GM12892 (cell line): ENCODE data around the gene MRPL23.

Experiments used
- DNase-seq: peaks from one replicate; pipeline ENCODE4 v3.0.0; 2011; ENCODE audit not compliant: insufficient read length
- FAIRE-seq: peaks from 2 replicates; lab custom pipeline; 2011; peaks lifted over from hg19 to GRCh38; lab: Jason Lieb, UNC
- POLR2A ChIP-seq: IDR thresholded peaks from 2 replicates; pipeline ENCODE4 v1.6.1; 2011; ENCODE audit warnings: low read depth, low read length, control low read depth
- POLR2AphosphoS5 ChIP-seq: IDR thresholded peaks from 2 replicates; pipeline ENCODE4 v1.6.1; 2011; ENCODE audit warnings: low read depth, low read length, control low read depth
- TAF1 ChIP-seq: IDR thresholded peaks from 2 replicates; pipeline ENCODE4 v1.6.1; 2011; ENCODE audit warnings: low read depth, mild to moderate bottlenecking, control low read depth, low read length, borderline replicate concordance

Gene MRPL23

GRCh38 chr11:1975185-1975584 is 28.1 kb downstream of the MRPL23 start:
- no peak for DNase-seq
- FAIRE-seq, result no peak
- TF ChIP-seq POLR2AphosphoS5 (no peak), POLR2A (no peak), TAF1 (no peak)

- DNase-seq, result no peak
- no peak for TF ChIP-seq TAF1
- no peak for TF ChIP-seq POLR2AphosphoS5
- no peak for TF ChIP-seq POLR2A
- no peak for FAIRE-seq
Measured at GRCh38 chr11:1978720-1979473, 31.8 kb downstream of the MRPL23 start.

- TF ChIP-seq POLR2A, result no peak
- no peak for TF ChIP-seq POLR2AphosphoS5
- no peak for TF ChIP-seq TAF1
- FAIRE-seq (no peak), DNase-seq (no peak)
Measured at GRCh38 chr11:1979607-1980006, 32.5 kb downstream of the MRPL23 start.

GRCh38 chr11:1982873-1983600 is 35.9 kb downstream of the MRPL23 start:
- TF ChIP-seq TAF1, result no peak
- TF ChIP-seq POLR2A, result no peak
- no peak for TF ChIP-seq POLR2AphosphoS5
- FAIRE-seq (no peak), DNase-seq (no peak)

GRCh38 chr11:1983601-1983961 is 36.4 kb downstream of the MRPL23 start:
- FAIRE-seq (no peak), DNase-seq (no peak)
- no peak for TF ChIP-seq POLR2A
- TF ChIP-seq TAF1, result no peak
- TF ChIP-seq POLR2AphosphoS5, result no peak

- no peak for TF ChIP-seq POLR2A
- no peak for TF ChIP-seq POLR2AphosphoS5
- TF ChIP-seq TAF1, result no peak
- DNase-seq (no peak), FAIRE-seq (no peak)
Measured at GRCh38 chr11:1987024-1987423, 39.9 kb downstream of the MRPL23 start.

- DNase-seq (no peak), FAIRE-seq (no peak)
- TF ChIP-seq TAF1, result no peak
- no peak for TF ChIP-seq POLR2A
- no peak for TF ChIP-seq POLR2AphosphoS5
Measured at GRCh38 chr11:1988174-1988573, 41.0 kb downstream of the MRPL23 start.

GRCh38 chr11:1988667-1989317 is 41.7 kb downstream of the MRPL23 start:
- TF ChIP-seq POLR2A, result no peak
- FAIRE-seq, result no peak

GRCh38 chr11:1989953-1990352 is 42.8 kb downstream of the MRPL23 start:
- FAIRE-seq, result no peak
- TF ChIP-seq POLR2A (no peak), POLR2AphosphoS5 (no peak), TAF1 (no peak)
- DNase-seq, result no peak

More at GRCh38 chr11:1988667-1989317, 41.7 kb downstream of the MRPL23 start:
- DNase-seq, result no peak

GRCh38 chr11:1990872-1991578 is 43.9 kb downstream of the MRPL23 start:
- FAIRE-seq (no peak), DNase-seq (no peak)
- TF ChIP-seq POLR2AphosphoS5 (no peak), POLR2A (no peak), TAF1 (no peak)

- DNase-seq, result no peak
- no peak for TF ChIP-seq TAF1
- TF ChIP-seq POLR2A, result no peak
- TF ChIP-seq POLR2AphosphoS5, result no peak
- FAIRE-seq, result no peak
Measured at GRCh38 chr11:1992111-1992510, 45.0 kb downstream of the MRPL23 start.
